ENCODE results near the gene CLDN9.

- TF ChIP-seq POLR2A (IDR thresholded peaks at IDR 0.05) (no peak), CTCF (IDR thresholded peaks at IDR 0.05) (no peak)
Observed at GRCh38 chr16:2977440-2977839, 35.3 kb upstream of the CLDN9 start.
